Skin epidermis (tissue), 12 donors: ENCODE measurements around the gene ZDHHC14.
A peak's percentile ranks its signal among the peaks of the same experiment; 100 is the strongest.

Experiments used
- H3K27ac ChIP-seq, 21 experiments: fragments of 200-600 bp; sonication (generic) in 11 of 21; one replicate each; pipeline ENCODE4 v1.5.0; 2020; ENCODE audit warnings: mild to moderate bottlenecking in 3 of 21, inconsistent platforms in 2 of 21, moderate library complexity in 2 of 21
- H3K4me3 ChIP-seq, 7 experiments: fragments of 200-600 bp; sonication (generic) in 2 of 7; one replicate each; pipeline ENCODE4 v1.5.0; 2020; ENCODE audit warnings: inconsistent platforms in 2 of 7, mild to moderate bottlenecking in 2 of 7, moderate library complexity in 1 of 7

ZDHHC14 gene

GRCh38 chr6:157622427-157622826 is 241.4 kb downstream of the ZDHHC14 start:
- no peak overlapping the region for H3K4me3 ChIP-seq
- H3K27ac ChIP-seq, result no peak overlapping the region

GRCh38 chr6:157625111-157625510 is 244.1 kb downstream of the ZDHHC14 start:
- H3K4me3 ChIP-seq, result no peak overlapping the region
- no peak overlapping the region for H3K27ac ChIP-seq

GRCh38 chr6:157625764-157626163 is 244.8 kb downstream of the ZDHHC14 start:
- Histone ChIP-seq H3K4me3 (no peak overlapping the region), H3K27ac (no peak overlapping the region)

GRCh38 chr6:157627195-157627966 is 246.4 kb downstream of the ZDHHC14 start:
- Histone ChIP-seq H3K27ac (no peak overlapping the region), H3K4me3 (no peak overlapping the region)

- H3K4me3 ChIP-seq, result no peak overlapping the region
- H3K27ac ChIP-seq, result no peak overlapping the region
These were observed 247.5 kb downstream of the ZDHHC14 start for GRCh38 chr6:157628463-157628862.

- Histone ChIP-seq H3K4me3 (no peak overlapping the region), H3K27ac (no peak overlapping the region)
These were observed 248.2 kb downstream of the ZDHHC14 start for GRCh38 chr6:157629220-157629619.

- H3K4me3 ChIP-seq, result no peak overlapping the region
- no peak overlapping the region for H3K27ac ChIP-seq
These were observed 249.6 kb downstream of the ZDHHC14 start for GRCh38 chr6:157630463-157631080.

GRCh38 chr6:157631412-157631811 is 250.4 kb downstream of the ZDHHC14 start:
- no peak overlapping the region for H3K4me3 ChIP-seq
- H3K27ac ChIP-seq, result peak overlapping the region in 4 of 21 experiments; percentile 28 to 70 (median 61)

GRCh38 chr6:157631838-157632614 is 251.0 kb downstream of the ZDHHC14 start:
- Histone ChIP-seq H3K27ac (peak overlapping the region in 4 of 21 experiments; percentile 28 to 70 (median 61)), H3K4me3 (no peak overlapping the region)

- Histone ChIP-seq H3K27ac (peak overlapping the region in 2 of 21 experiments; percentile 16 to 32), H3K4me3 (no peak overlapping the region)
These were observed 251.8 kb downstream of the ZDHHC14 start for GRCh38 chr6:157632821-157633220.

- H3K27ac ChIP-seq, result peak overlapping the region in 2 of 21 experiments; percentile 12 to 13
- no peak overlapping the region for H3K4me3 ChIP-seq
These were observed 253.6 kb downstream of the ZDHHC14 start for GRCh38 chr6:157634546-157634945.

- H3K27ac ChIP-seq, result no peak overlapping the region
- H3K4me3 ChIP-seq, result no peak overlapping the region
These were observed 254.6 kb downstream of the ZDHHC14 start for GRCh38 chr6:157635388-157636244.

- H3K27ac ChIP-seq, result no peak overlapping the region
- H3K4me3 ChIP-seq, result no peak overlapping the region
These were observed 256.5 kb downstream of the ZDHHC14 start for GRCh38 chr6:157637516-157637915.

- H3K4me3 ChIP-seq, result no peak overlapping the region
- H3K27ac ChIP-seq, result no peak overlapping the region
These were observed 257.1 kb downstream of the ZDHHC14 start for GRCh38 chr6:157637941-157638662.

- no peak overlapping the region for H3K27ac ChIP-seq
- no peak overlapping the region for H3K4me3 ChIP-seq
These were observed 257.8 kb downstream of the ZDHHC14 start for GRCh38 chr6:157638779-157639178.

GRCh38 chr6:157640746-157641451 is 259.9 kb downstream of the ZDHHC14 start:
- H3K4me3 ChIP-seq, result no peak overlapping the region
- no peak overlapping the region for H3K27ac ChIP-seq

GRCh38 chr6:157641837-157642236 is 260.8 kb downstream of the ZDHHC14 start:
- Histone ChIP-seq H3K27ac (no peak overlapping the region), H3K4me3 (no peak overlapping the region)

- Histone ChIP-seq H3K4me3 (no peak overlapping the region), H3K27ac (no peak overlapping the region)
These were observed 261.7 kb downstream of the ZDHHC14 start for GRCh38 chr6:157642736-157643135.
